HG02938 (cell line): ENCODE measurements around the gene SF3B3.
"Not testable (repeated sequence)": the region's sequence is repeated elsewhere in the genome, so short reads cannot be mapped to it uniquely, and the experiment has no call there.

ENCODE experiments used
- ATAC-seq: cut with Tn5 transposase; IDR thresholded peaks from one replicate; pipeline ENCODE4 v1.9.1; 2021; ENCODE audit warnings: mild to moderate bottlenecking, moderate library complexity; ENCODE audit not compliant: unreplicated experiment

Gene SF3B3

DNA sequence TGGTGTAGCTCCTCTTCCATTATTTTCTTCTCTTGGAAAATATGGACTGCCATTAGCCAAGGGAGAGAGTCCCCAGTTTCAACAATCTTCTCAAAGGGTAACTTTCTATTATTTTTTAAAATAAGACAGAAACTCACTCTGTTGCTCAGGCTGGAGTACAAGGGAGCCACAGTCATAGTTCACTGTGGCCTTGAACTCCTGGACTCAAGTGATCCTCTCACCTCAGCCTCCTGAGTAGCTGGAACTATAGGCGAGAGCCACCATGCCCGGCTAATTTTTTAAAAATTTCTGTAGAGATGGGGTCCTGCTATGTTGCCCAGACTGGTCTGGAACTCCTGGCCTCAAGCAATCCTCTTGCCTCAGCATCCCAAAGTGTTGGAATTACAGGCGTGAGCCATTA lies 13.4 kb upstream of the SF3B3 start:
- ATAC-seq: no peak

DNA sequence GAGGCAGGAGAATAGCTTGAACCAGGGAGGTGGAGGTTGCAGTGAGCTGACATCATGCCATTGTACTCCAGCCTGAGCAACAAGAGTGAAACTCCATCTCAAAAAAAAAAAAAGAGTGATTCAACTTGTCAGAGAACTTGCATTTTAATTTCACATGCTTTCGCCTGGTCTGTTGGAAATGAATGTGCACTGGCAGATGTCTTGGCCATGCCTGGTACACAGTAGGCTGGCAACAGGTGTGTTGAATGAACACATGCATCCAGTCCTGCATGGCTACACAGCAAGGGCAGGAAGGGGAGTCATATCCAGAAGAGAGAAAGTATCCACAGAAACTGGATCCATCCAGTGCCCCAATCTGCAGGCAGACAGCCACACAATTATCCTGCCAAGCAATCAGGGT lies 11.8 kb upstream of the SF3B3 start:
- ATAC-seq: no peak

DNA sequence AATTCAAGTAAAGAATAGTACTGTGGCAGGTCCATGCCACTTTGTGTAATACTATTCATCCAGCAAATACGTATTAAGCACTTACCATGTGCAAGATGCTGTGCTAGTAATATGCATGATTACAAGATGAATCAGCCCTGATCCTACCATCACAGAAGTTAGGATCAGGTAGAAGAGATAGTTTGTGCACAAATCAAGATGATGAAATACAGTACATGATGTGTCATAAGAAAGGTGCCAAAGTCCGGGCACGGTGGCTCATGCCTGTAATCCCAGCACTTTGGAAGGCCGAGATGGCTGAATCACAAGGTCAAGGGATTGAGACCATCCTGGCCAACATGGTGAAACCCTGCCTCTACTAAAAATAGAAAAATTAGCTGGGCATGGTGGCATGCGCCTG lies 11.2 kb upstream of the SF3B3 start:
- ATAC-seq: no peak

DNA sequence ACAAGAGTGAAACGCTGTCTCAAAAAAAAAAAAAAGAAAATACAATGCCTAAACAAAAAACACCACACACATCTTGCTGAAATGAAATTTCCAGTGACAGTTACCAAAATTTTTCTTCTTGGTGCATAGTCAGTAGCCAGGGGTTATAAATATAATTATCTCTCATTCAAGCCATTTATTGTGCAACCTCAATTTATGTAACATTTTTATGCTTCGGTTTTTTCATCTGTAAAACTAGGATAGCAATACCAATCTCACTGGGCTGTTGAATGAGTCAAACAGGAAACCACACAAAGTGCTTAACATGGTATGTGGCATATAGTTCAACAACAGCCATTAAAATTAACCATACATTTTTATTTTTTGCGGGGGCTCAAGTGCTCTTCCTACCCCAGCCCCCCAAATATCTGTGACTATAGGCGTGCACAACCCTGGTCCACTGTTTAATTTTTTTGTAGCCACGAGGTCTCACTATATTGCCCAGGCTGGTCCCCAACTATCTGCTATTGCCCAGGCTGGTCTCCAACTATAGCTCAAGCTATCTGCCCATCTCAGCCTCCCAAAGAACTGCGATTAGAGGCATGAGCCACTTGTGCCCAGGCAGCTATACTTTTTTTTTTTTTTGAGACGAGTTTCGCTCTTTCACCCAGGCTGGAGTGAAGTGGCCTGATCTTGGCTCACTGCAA lies 2.9 kb upstream of the SF3B3 start:
- peak; percentile 42 for ATAC-seq

DNA sequence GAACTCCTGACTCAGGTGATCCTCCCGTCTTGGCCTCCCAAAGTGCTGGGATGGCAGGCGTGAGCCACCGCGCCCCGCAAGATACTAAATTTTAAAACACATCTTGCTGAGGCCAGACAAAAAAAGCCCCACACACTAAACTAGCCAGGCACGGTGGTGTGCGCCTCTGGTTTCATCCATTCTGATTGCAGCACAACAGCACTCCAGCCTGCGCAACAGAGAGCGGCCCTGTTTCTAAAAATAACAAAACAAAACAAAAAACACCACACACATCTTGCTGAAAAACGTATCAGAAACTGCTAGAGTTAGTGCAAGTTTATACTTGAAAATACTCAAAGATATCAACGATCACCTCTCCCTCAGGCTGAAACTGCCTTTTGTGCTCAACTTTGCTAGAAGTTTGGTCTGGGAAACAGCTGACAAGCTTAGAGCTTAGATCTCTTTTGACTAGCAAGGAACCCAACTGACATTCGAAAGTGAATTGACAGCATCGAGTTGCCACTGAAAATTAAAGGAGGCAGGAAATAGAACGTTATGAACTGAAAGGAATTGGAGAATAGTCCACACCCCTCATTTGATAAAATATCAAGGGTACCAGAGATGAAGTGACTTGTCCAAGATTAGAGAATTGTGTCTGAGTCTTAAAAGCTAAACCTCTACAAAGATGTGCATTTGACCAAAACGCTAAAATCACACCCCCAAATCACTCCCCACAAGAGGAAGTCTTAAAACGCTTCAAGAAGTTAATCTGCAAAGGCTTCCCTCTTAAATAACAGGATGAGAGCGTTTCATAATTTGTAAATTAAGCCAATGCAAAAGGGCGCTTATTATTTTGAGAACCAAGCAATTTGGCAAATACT lies 1.2 kb upstream of the SF3B3 start:
- no peak for ATAC-seq

DNA sequence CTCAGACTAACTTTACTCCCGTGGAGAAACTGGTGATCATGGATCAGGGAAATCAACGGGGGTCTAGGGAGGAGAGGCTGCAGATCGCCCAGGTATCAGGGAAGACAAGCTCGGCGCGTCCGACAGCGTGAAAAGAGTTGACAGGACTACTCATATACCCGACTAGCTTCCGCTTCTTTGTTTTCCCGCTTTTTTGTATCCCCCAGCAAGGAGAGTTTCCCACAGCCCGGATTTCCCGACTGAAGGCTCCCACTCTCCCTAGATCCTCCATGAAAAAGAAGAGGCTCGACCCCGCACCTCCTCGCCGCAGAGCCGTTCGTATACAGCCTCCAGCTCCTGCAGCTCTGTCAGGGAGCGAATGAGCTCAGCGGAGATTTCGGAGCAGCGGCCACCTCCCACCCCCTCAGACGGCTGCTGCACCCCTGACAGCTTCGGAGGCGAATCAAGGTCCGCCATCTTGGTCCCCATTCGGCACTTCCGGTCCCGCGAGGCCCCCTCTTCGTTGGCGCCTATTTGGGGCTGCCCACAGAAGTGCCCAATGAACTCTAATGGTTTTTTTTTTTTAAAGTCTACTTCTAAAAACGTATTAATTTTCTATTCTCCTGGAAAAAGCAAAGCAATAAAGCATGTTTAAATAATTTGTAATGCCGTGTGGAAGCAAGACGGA lies 407 bp upstream of the SF3B3 start, which contains the start of gene COG4:
Gene COG4 (minus strand): TSS at position 479 of the 667 bp plus-strand sequence. CDS start 11 bp downstream, at position 468.
- ATAC-seq: peak; percentile 57

DNA sequence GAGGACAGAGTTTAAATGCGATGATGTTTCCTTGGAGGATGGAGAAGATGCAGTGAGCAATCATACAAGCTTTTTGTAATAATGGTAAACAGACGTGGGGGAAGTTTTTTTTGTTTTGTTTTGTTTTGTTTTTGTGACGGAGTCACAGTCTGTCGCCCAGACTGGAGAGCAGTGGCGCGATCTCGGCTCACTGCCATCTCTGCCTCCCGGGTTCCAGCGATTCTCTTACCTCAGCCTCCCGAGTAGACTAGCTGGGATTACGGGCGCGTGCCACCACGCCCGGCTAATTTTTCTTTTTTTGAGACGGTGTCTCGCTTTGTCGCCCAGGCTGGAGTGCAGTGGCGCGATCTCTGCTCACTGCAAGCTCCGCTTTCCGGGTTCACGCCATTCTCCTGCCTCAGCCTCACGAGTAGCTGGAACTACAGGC lies 796 bp downstream of the SF3B3 start:
- ATAC-seq: not testable (repeated sequence)

DNA sequence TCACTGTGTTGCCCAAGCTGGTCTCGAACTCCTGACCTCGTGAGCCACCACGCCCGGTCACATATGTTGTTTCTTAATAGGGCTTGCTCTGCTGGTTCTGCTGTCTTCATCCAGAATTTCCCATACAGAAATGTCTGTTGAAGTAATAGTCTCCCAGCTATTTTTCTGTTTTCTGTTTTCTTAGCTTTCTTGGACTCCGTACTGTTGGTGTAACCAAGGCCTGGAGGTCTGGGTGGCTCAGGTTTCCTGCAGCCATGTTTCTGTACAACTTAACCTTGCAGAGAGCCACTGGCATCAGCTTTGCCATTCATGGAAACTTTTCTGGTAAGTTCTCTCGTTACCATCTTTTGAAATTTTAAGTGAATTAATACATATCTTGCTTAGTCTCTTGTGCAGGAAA lies 2.8 kb downstream of the SF3B3 start:
- ATAC-seq: no peak

DNA sequence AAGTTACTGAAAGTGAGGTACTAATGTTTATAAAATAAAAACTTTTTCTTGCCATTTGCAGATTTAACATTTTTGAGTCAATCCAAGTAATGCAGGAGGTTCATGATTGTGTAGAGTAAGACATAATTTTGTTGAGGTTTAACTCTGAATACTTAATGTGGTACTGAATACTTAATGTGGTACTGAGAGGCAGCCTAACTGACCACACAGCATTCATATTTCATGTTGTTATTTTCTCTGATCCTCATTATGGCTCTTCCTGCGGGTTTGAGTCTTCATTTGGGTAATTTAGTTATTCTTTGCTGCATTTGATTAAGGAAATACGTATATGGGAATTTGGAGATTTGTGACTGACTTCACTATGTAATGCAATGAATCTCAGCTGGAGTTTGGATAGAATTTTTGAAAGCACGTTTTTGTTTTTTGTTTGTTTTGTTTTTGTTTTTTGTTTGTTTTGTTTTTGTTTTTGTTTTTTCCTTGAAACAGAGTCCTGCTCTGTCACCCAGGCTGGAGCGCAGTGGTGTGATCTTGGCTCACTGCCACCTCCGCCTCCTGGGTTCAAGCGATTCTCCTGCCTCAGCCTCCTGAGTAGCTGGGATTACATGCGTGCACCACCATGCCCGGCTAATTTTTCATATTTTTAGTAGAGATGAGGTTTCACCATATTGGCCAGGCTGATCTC lies 3.8 kb downstream of the SF3B3 start:
- no peak for ATAC-seq

DNA sequence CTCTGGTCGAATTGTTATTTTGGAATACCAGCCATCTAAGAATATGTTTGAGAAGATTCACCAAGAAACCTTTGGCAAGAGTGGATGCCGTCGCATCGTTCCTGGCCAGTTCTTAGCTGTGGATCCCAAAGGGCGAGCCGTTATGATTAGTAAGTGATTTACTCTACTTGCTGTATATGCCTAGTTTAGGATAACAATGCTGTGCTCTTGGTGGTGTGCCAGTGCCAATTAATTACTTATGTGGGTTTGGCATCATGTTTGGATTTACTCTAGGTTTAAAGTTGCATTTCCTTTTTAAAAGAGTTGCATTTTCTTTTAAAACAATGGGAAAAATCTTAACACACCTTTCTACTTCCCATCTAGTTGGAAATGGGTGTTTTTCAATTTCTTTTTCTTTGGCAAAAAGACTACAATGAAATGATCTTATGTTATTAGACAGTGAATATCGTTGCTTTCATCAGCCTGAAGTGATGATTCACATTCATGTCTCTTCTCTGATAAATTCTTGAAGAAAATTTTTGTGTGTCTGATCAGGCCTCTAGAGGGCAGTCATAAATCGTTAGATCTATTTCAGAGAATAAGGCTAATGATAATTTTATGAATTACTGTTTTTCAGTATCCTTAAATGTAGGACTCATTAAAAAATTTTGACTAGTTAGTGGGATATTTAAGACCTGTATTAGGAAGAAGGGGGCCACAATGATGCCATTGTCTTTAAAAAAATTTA lies 5.6 kb downstream of the SF3B3 start:
- ATAC-seq: no peak

DNA sequence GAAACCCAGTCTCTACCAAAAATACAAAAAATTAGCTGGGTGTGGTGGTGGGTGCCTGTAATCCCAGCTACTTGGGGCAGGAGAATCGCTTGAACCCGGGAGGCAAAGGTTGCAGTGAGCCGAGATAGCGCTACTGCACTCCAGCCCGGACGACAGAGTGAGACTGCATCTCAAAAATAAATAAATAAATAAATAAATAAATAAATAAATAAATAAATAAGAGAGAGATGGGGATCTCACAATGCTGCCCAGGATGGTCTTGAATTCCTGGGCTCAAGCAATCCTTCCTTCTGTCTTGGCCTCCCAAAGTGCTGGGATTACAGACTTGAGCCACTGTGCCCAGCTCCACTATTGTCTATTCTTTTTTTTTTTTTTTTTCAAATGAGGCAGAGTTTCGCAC lies 6.3 kb downstream of the SF3B3 start:
- ATAC-seq: not testable (repeated sequence)

DNA sequence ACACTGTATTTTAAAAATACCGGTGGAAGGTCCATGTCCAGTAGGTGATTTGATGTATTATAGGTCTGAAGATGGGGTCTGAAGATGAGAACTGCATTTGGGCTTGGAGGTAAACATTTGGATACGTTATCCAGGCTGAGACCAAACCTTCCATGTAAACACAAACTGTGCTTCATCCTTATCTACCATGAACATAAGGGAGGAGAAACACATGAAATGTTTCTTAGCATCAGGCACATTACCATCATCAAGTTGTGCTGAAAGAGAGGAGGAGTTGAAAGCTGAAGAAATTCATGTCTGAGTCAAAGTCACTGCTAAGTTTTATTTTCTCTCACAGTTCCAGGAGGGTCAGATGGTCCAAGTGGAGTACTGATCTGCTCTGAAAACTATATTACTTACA lies 11.4 kb downstream of the SF3B3 start:
- no peak for ATAC-seq

DNA sequence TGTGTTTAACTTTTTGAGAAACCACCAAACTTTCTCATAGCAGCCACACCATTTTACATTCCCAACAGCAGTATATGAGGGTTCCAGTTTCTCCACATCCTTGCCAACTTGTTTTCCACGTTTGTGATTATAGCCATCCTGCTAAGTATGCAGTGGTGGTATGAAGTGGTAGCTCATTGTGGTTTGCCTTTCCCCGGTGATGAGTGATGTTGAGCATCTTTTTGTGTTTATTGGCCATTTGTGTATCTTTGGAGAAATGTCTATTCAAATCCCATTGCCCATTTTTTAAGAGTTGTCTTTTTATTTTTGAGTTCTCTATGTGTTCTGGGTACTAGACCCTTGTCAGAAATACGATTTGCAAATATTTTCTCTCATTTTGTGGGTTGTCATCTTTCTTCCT lies 17.4 kb downstream of the SF3B3 start:
- ATAC-seq: no peak

DNA sequence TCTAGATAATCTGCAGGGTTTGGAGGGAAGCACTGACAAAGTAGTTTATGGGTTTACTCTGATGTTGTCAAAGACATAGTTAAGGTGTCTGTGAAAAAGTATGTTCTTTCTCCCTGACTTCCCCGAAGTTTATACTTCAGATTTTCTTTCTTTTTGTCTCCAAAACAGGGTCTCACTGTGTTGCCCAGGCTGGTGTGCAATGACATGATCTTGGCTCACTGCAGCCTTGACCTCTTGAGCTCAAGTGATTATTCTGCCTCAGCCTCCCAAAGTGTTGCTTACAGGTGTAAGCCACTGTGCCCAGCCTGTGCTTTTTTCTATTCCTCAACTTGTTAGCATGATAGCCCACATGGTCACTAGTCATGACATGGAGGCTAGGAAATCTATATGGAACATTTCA lies 20.9 kb downstream of the SF3B3 start:
- no peak for ATAC-seq

DNA sequence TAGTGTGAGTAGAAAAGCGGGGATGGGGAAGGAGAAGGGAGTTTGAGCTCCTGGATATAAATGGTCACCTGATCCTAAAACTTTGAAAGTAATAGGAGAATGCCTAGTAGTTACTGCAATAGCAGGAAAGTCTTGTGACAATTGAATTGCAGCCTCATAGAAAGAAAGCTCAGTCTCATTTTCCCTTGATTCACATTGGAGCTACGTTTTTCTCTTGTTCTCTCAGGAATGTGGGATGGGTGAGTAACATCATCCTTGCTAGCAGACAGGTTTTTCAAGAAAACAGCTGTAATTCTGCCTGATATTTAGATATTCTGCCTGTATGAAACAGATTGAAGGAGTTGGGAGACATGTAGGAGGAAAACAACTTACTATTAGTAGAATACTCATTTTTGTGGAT lies 25.3 kb downstream of the SF3B3 start:
- no peak for ATAC-seq

DNA sequence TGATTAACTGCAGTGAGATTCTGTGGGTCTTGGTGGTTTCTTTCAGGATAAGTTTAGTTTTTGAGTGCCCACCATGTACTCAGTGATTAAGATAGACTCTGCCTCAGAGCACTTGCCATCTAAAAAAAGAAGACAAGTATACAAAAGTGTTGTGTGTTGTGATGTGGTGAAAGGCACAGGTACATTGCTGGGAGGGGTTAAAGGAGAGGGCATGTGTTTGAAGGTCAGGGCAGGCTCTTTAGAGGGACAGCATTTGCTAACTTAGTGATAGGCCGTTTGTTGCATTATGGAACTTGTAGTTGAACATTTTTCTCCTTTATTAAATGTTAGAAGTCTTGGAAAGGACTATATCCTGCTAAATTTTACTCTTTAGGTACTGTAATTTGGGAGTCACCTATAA lies 26.5 kb downstream of the SF3B3 start:
- ATAC-seq: no peak

DNA sequence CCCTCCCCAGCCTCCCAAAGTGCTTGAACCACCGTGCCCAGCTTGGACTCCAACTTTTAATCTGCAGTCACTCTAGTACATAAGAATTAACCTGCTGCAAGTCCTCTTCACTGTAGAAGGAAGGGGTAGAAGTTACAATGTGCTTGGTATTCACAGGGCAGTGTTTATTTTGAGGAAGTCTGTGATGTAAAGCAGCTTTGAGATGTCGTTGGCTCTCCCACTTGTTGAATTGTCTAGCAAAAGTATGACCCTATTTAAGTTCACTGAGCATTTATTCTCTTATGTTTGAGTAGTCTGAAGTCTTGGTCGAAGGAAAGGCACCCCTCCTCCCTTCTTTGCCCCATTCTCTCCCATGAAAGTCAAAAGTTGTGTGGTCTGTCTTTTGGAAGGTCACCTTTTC lies 28.2 kb downstream of the SF3B3 start:
- no peak for ATAC-seq

DNA sequence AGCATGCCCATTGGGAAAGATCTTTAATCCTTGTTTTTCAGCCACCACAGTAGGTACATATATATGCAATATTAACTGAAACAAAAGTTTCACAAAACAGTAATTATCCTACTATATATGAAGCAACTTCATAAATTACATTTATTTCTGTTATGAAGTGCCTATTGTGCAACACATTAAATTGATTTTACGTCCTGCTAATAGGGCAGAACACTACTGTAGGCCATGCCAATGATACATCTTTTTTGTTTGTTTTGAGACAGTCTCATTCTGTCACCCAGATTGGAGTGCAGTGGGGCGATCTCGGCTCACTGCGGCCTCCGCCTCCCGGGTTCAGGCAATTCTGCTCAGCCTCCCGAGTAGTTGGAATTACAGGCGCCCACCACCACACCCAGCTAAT lies 29.1 kb downstream of the SF3B3 start:
- no peak for ATAC-seq

DNA sequence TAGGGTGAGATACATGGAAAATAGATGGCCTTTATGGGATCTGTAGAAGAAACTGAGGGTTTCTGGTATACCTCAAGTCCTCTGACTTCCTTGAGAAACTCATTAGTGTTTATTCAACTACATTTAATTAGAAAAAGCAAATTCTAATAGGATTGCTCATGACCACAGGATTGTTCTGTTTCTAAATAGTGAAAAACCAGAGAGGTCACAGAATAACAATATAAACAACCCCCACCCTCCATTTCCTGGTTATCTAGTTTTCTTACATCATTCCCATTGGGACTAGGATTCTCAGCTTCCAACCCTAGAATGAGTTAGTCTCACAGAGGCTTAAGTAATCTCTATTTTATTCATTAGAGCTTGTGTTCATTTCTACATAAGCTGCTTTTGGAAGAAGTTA lies 30.0 kb downstream of the SF3B3 start:
- no peak for ATAC-seq

DNA sequence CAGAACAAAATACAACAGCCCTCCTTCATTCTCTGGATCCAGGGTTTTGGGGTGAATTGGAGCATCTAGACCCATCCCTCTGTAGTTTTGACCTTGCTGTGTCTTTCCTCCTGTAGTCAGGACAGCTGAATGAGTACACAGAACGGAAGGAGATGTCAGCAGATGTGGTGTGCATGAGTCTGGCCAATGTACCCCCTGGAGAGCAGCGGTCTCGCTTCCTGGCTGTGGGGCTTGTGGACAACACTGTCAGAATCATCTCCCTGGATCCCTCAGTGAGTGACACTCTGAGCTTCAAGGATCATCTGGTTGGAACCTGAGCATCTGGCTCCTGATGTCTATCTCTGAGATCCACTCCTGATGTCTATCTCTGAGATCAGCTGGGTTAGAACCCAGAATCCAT lies 32.4 kb downstream of the SF3B3 start:
- no peak for ATAC-seq

DNA sequence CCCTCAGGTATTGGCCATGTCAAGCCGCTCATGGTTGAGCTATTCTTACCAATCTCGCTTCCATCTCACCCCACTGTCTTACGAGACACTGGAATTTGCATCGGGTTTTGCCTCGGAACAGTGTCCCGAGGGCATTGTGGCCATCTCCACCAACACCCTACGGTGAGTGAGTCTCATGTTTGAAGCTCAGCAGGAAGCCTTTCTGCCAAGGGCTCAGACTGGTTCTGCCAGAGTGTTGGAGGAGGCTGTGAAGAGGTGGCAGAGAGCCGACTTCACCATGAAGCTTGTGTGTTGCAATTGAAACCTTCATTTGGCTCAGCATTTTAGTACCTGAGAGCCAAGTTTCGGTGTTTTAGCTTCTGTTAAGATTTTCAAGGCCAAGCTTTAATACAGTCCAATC lies 38.0 kb downstream of the SF3B3 start:
- ATAC-seq: no peak
